ENCODE results near the gene KCNMA1. TPM values are rescaled to one million over a fixed set of nuclear protein-coding genes. Genes with fewer than 3 reads are reported as not detected.

Gene KCNMA1
- total and polyA plus RNA-seq, 10 of the 15 experiments (the other 5 are each of a cell fraction or from before 2014, with no cell fraction given), result 8.5 to 77.0 (median 21.3) TPM

- TF ChIP-seq, protein P1, sequence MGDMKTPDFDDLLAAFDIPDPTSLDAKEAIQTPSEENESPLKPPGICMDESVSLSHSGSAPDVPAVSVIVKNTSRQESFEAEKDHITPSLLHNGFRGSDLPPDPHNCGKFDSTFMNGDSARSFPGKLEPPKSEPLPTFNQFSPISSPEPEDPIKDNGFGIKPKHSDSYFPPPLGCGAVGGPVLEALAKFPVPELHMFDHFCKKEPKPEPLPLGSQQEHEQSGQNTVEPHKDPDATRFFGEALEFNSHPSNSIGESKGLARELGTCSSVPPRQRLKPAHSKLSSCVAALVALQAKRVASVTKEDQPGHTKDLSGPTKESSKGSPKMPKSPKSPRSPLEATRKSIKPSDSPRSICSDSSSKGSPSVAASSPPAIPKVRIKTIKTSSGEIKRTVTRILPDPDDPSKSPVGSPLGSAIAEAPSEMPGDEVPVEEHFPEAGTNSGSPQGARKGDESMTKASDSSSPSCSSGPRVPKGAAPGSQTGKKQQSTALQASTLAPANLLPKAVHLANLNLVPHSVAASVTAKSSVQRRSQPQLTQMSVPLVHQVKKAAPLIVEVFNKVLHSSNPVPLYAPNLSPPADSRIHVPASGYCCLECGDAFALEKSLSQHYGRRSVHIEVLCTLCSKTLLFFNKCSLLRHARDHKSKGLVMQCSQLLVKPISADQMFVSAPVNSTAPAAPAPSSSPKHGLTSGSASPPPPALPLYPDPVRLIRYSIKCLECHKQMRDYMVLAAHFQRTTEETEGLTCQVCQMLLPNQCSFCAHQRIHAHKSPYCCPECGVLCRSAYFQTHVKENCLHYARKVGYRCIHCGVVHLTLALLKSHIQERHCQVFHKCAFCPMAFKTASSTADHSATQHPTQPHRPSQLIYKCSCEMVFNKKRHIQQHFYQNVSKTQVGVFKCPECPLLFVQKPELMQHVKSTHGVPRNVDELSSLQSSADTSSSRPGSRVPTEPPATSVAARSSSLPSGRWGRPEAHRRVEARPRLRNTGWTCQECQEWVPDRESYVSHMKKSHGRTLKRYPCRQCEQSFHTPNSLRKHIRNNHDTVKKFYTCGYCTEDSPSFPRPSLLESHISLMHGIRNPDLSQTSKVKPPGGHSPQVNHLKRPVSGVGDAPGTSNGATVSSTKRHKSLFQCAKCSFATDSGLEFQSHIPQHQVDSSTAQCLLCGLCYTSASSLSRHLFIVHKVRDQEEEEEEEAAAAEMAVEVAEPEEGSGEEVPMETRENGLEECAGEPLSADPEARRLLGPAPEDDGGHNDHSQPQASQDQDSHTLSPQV (IDR thresholded peaks at IDR 0.05), result no peak
- TF ChIP-seq ZNF217 (IDR thresholded peaks at IDR 0.05) (no peak), SP1 (IDR thresholded peaks at IDR 0.05; ENCODE audit: low read depth, low read length) (no peak), YBX1 (IDR thresholded peaks at IDR 0.05) (no peak), PAX8 (IDR thresholded peaks at IDR 0.05) (no peak), SMARCA5 (IDR thresholded peaks at IDR 0.05) (no peak), CEBPB (IDR thresholded peaks at IDR 0.05; ENCODE audit: borderline replicate concordance in 1 of 2, low read depth in 2 of 2, low read length in 2 of 2) (no peak)
- TF ChIP-seq, protein P2, sequence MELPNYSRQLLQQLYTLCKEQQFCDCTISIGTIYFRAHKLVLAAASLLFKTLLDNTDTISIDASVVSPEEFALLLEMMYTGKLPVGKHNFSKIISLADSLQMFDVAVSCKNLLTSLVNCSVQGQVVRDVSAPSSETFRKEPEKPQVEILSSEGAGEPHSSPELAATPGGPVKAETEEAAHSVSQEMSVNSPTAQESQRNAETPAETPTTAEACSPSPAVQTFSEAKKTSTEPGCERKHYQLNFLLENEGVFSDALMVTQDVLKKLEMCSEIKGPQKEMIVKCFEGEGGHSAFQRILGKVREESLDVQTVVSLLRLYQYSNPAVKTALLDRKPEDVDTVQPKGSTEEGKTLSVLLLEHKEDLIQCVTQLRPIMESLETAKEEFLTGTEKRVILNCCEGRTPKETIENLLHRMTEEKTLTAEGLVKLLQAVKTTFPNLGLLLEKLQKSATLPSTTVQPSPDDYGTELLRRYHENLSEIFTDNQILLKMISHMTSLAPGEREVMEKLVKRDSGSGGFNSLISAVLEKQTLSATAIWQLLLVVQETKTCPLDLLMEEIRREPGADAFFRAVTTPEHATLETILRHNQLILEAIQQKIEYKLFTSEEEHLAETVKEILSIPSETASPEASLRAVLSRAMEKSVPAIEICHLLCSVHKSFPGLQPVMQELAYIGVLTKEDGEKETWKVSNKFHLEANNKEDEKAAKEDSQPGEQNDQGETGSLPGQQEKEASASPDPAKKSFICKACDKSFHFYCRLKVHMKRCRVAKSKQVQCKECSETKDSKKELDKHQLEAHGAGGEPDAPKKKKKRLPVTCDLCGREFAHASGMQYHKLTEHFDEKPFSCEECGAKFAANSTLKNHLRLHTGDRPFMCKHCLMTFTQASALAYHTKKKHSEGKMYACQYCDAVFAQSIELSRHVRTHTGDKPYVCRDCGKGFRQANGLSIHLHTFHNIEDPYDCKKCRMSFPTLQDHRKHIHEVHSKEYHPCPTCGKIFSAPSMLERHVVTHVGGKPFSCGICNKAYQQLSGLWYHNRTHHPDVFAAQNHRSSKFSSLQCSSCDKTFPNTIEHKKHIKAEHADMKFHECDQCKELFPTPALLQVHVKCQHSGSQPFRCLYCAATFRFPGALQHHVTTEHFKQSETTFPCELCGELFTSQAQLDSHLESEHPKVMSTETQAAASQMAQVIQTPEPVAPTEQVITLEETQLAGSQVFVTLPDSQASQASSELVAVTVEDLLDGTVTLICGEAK (IDR thresholded peaks at IDR 0.05; ENCODE audit: borderline replicate concordance), result no peak
These were observed 286.2 kb downstream of the KCNMA1 start (continued) for GRCh38 chr10:77351386-77351785.
